CD4-positive, alpha-beta T cell (primary cell): ENCODE measurements around the gene LPAR1. TPM values are rescaled to one million over a fixed set of nuclear protein-coding genes. Genes with fewer than 3 reads are reported as not detected.

Experiments
- ATAC-seq: fragments of 200-7000 bp; cut with Tn5 transposase; one replicate; pipeline ENCODE4 v1.10.0; 2022; ENCODE audit warnings: mild to moderate bottlenecking; ENCODE audit not compliant: poor library complexity
- CTCF ChIA-PET: fragments of 350-600 bp; sonication (Branson Sonifier 250); formaldehyde crosslinking; loops from one replicate; lab custom pipeline; 2021; ENCODE audit warnings: antibody characterized with exemption, inconsistent platforms; lab: Charles Lee
- POLR2A ChIA-PET: fragments of 350-600 bp; sonication (Branson Sonifier 250); formaldehyde crosslinking; loops from one replicate; lab custom pipeline; 2021; ENCODE audit warnings: antibody characterized with exemption, inconsistent platforms; lab: Charles Lee
- DNase-seq, 14 experiments: peaks; one replicate each; pipeline ENCODE4 v3.0.0-alpha.2; 2013 to 2020; ENCODE audit warnings: mixed read lengths in 2 of 14
- H3K27ac ChIP-seq, 2 donors: one replicate each; pipeline versions ENCODE4 v1.5.1 to v1.7.0; 2013; ENCODE audit warnings: low read length in 2 of 2, low read depth in 1 of 2, mild to moderate bottlenecking in 1 of 2
- H3K27me3 ChIP-seq, 2 experiments: 1 replicate in 1 of 2; 2 replicates in 1 of 2; pipeline versions ENCODE4 v1.6.1 to v1.7.0; 2013; ENCODE audit warnings: low read length in 2 of 2, control low read depth in 1 of 2, mild to moderate bottlenecking in 1 of 2, moderate library complexity in 1 of 2; ENCODE audit not compliant: insufficient read depth in 2 of 2, control insufficient read depth in 1 of 2
- H3K36me3 ChIP-seq: one replicate; pipeline ENCODE4 v1.6.1; 2013; ENCODE audit warnings: low read length, control low read depth; ENCODE audit not compliant: insufficient read depth
- H3K4me1 ChIP-seq: one replicate; pipeline ENCODE4 v1.6.1; 2013; ENCODE audit warnings: low read length, control low read depth; ENCODE audit not compliant: insufficient read depth
- H3K4me3 ChIP-seq: one replicate; pipeline ENCODE4 v1.5.1; 2013; ENCODE audit warnings: mild to moderate bottlenecking, low read length, moderate library complexity
- H3K9me3 ChIP-seq, 2 experiments: 1 replicate in 1 of 2; 2 replicates in 1 of 2; pipeline versions ENCODE4 v1.6.1 to v1.7.0; 2013; ENCODE audit warnings: low read length in 2 of 2, mild to moderate bottlenecking in 2 of 2, control low read depth in 1 of 2, moderate library complexity in 1 of 2; ENCODE audit not compliant: control insufficient read depth in 1 of 2, insufficient read depth in 1 of 2
- H3K27ac Mint-ChIP-seq: one replicate; pipeline ENCODE4 v1.8.0; 2020; ENCODE audit warnings: mixed read lengths
- H3K27me3 Mint-ChIP-seq: one replicate; pipeline ENCODE4 v1.8.0; 2021; ENCODE audit warnings: mixed read lengths
- H3K36me3 Mint-ChIP-seq: one replicate; pipeline ENCODE4 v1.8.0; 2021; ENCODE audit warnings: low read depth, mixed read lengths
- H3K4me1 Mint-ChIP-seq: one replicate; pipeline ENCODE4 v1.8.0; 2021; ENCODE audit warnings: low read depth, mixed read lengths
- H3K4me3 Mint-ChIP-seq: one replicate; pipeline ENCODE4 v1.8.0; 2020; ENCODE audit warnings: mild to moderate bottlenecking, mixed read lengths
- H3K9me3 Mint-ChIP-seq: one replicate; pipeline ENCODE4 v1.8.0; 2020; ENCODE audit warnings: mixed read lengths
- intact Hi-C, 2 experiments: fragments of 100-400 bp; cut with DNase I in 1 of 2; cut with micrococcal nuclease in 1 of 2; formaldehyde crosslinking; loops; one replicate each; pipeline versions ENCODE4 v1.15.1 to v1.9.0; 2023 to 2025; cut with DNase I, micrococcal nuclease
- total RNA-seq, 174 experiments: library from RNA in 2 of 174; stranded (reverse) in 2 of 174; gene quantifications; one replicate each; pipeline ENCODE4 v1.2.3 and lab custom pipeline; 2021 to 2026
- TF ChIP-seq, protein P1 (sequence below): fragments of 200-600 bp; IDR thresholded peaks from one replicate; pipeline ENCODE4 v1.8.0; 2022; ENCODE audit warnings: antibody characterized with exemption, mild to moderate bottlenecking

The LPAR1 gene
- total RNA-seq, 2 experiments from 2014 or later: not detected

DNA sequence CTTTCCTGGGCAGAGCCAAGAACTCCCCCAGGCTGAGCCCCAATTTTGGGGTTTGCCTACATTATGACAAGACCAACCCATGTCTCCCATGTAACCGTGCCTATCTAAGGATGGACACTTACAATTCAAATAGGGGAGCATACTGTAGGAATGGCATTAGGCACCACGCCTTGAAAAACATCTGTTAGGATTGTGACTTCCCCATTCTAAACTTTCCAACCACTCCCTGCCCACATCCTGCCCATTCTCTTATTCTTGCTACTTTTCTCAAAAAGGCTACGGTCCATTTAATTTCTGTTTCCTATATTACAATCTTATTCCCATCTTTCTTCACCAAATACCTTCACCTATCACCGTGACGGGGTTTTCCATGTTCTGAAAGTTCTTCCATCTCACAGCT is 99.2 kb downstream of the LPAR1 start:
- ATAC-seq: no peak
- Histone ChIP-seq H3K27me3 (no peaks in the 10 kb centered on the region), H3K36me3 (no peaks in the 10 kb centered on the region), H3K9me3 (no peaks in the 10 kb centered on the region), H3K27ac (no peak overlapping the region), H3K4me1 (no peaks in the 10 kb centered on the region), H3K4me3 (no peak overlapping the region)
- no peak for DNase-seq
- POLR2A ChIA-PET: no interaction called here
- Mint-ChIP-seq H3K27ac (no peak overlapping the region), H3K9me3 (no peaks in the 10 kb centered on the region), H3K36me3 (no peaks in the 10 kb centered on the region), H3K27me3 (no peaks in the 10 kb centered on the region), H3K4me1 (no peaks in the 10 kb centered on the region), H3K4me3 (no peak overlapping the region)
- intact Hi-C loops: no loop called here
- TF ChIP-seq, protein P1, sequence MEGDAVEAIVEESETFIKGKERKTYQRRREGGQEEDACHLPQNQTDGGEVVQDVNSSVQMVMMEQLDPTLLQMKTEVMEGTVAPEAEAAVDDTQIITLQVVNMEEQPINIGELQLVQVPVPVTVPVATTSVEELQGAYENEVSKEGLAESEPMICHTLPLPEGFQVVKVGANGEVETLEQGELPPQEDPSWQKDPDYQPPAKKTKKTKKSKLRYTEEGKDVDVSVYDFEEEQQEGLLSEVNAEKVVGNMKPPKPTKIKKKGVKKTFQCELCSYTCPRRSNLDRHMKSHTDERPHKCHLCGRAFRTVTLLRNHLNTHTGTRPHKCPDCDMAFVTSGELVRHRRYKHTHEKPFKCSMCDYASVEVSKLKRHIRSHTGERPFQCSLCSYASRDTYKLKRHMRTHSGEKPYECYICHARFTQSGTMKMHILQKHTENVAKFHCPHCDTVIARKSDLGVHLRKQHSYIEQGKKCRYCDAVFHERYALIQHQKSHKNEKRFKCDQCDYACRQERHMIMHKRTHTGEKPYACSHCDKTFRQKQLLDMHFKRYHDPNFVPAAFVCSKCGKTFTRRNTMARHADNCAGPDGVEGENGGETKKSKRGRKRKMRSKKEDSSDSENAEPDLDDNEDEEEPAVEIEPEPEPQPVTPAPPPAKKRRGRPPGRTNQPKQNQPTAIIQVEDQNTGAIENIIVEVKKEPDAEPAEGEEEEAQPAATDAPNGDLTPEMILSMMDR: no peak
- CTCF ChIA-PET: no interaction called here

DNA sequence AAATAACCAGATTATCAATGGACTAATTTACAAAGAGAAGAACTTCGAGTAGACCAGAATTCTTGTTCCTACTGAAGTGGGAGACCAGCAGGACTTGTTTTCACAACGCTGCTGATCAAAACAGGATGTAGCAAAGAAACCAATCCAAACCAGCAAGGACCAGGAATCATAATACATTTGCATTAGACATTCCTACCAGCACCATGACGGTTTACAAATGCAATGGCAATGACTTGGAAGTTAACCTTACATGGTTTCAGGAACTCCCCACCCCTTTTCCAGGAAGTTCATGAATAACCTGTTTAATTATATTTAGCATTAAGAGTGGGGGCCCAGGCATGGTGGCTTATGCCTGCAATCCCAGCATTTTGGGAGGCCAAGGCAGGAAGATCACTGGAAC is 100.0 kb downstream of the LPAR1 start:
- DNase-seq (no peak), ATAC-seq (no peak)
- CTCF ChIA-PET: no interaction called here
- H3K4me3 ChIP-seq: no peak overlapping the region
- TF ChIP-seq, protein P1: no peak
- Mint-ChIP-seq H3K4me3 (no peak overlapping the region), H3K27me3 (no peaks in the 10 kb centered on the region), H3K27ac (no peak overlapping the region), H3K36me3 (no peaks in the 10 kb centered on the region), H3K4me1 (no peaks in the 10 kb centered on the region), H3K9me3 (no peaks in the 10 kb centered on the region)
- H3K4me1 ChIP-seq: no peaks in the 10 kb centered on the region
- POLR2A ChIA-PET: no interaction called here
- intact Hi-C loops: no loop called here
- no peaks in the 10 kb centered on the region for H3K9me3 ChIP-seq
- H3K27me3 ChIP-seq: no peaks in the 10 kb centered on the region
- no peak overlapping the region for H3K27ac ChIP-seq
- H3K36me3 ChIP-seq: no peaks in the 10 kb centered on the region

DNA sequence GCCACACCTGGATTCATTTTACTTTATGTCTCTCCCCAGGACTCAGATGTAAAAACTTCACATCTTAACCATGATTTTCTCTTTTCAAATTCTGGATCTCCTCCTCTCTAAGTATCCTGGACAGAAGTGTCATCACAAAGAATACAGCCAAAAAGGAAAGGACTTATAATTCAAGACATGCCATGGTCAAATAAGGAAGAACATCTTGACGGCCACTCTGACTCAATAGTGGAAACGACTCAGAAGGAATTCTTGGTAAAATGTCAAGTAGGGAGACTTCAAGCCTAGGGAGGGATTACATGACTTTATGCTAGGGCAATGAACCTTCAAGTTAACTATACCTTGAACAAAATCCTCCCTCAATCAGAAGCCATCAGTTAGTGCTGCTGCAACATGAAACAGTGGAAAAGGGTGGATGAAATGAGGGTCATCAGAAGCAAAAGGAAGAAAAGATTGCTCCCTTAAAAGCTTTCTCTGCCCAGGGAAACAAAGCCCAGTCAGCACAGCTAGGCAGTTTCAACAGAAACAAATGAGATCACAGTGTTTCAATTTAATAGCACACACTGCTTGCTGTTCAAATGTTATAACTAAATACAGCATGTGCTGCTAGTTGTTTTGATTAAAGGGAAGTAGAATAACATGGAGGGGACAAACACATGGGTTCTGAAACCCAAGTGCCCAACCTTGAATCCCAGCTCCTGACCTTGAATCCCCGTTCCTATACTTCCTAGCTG is 101.4 kb downstream of the LPAR1 start:
- ChIA-PET POLR2A (no interaction called here), CTCF (no interaction called here)
- ATAC-seq (no peak), DNase-seq (no peak)
- no peaks in the 10 kb centered on the region for H3K9me3 Mint-ChIP-seq
- TF ChIP-seq, protein P1: no peak
- H3K36me3 ChIP-seq: no peaks in the 10 kb centered on the region
- no peaks in the 10 kb centered on the region for H3K4me1 Mint-ChIP-seq
- no peaks in the 10 kb centered on the region for H3K36me3 Mint-ChIP-seq
- no peaks in the 10 kb centered on the region for H3K27me3 ChIP-seq
- no peaks in the 10 kb centered on the region for H3K27me3 Mint-ChIP-seq
- H3K9me3 ChIP-seq: peaks cover 0 to 4% of the 10 kb centered on the region in 2 experiments
- H3K4me1 ChIP-seq: no peaks in the 10 kb centered on the region
- no peak overlapping the region for H3K27ac ChIP-seq
- no peak overlapping the region for H3K27ac Mint-ChIP-seq
- intact Hi-C loops: no loop called here
- H3K4me3 ChIP-seq: no peak overlapping the region
- no peak overlapping the region for H3K4me3 Mint-ChIP-seq
